Keratinocyte (primary cell): ENCODE results near the gene COG5. TPM values are rescaled to one million over a fixed set of nuclear protein-coding genes. Genes with fewer than 3 reads are reported as not detected.

Source experiments
- DNase-seq: peaks from one replicate; pipeline ENCODE4 v3.0.0-alpha.2; 2011; ENCODE audit warnings: low read depth, missing footprints, low spot score
- FAIRE-seq: peaks from 2 replicates; lab custom pipeline; 2011; peaks lifted over from hg19 to GRCh38; lab: Jason Lieb, UNC
- H2AFZ ChIP-seq: 2 replicates; pipeline ENCODE4 v1.6.0; 2012; ENCODE audit warnings: low read length, control low read depth, inconsistent platforms; ENCODE audit not compliant: control insufficient read depth
- H3K27ac ChIP-seq: 2 replicates; pipeline ENCODE4 v1.5.1; 2011; ENCODE audit warnings: low read length; ENCODE audit not compliant: control insufficient read depth, insufficient read depth
- H3K27me3 ChIP-seq: 3 replicates; pipeline ENCODE4 v1.6.0; 2011; ENCODE audit warnings: low read length; ENCODE audit not compliant: control insufficient read depth, insufficient read depth; ENCODE audit errors: extremely low read depth
- H3K36me3 ChIP-seq, 2 experiments: 2 replicates in 1 of 2; 3 replicates in 1 of 2; pipeline ENCODE4 v1.5.1; 2011; ENCODE audit warnings: low read length in 2 of 2, mild to moderate bottlenecking in 1 of 2; ENCODE audit not compliant: control insufficient read depth in 2 of 2, insufficient read depth in 2 of 2; ENCODE audit errors: extremely low read depth in 1 of 2
- H3K4me1 ChIP-seq: 3 replicates; pipeline ENCODE4 v1.5.1; 2011; ENCODE audit warnings: low read length; ENCODE audit not compliant: control insufficient read depth, insufficient read depth; ENCODE audit errors: extremely low read depth
- H3K4me2 ChIP-seq: 3 replicates; pipeline ENCODE4 v1.6.0; 2011; ENCODE audit warnings: low read depth, low read length; ENCODE audit not compliant: control insufficient read depth, insufficient read depth; ENCODE audit errors: extremely low read depth
- H3K4me3 ChIP-seq, 3 experiments: fragments of 200-600 bp in 1 of 3; sonication (generic) in 1 of 3; 2 replicates in 2 of 3; 3 replicates in 1 of 3; pipeline ENCODE4 v1.5.1; 2011 to 2016; ENCODE audit warnings: low read length in 3 of 3, mild to moderate bottlenecking in 3 of 3, control low read depth in 2 of 3, inconsistent platforms in 1 of 3, low read depth in 1 of 3, mixed read lengths in 1 of 3, mixed run types in 1 of 3, moderate library complexity in 1 of 3; ENCODE audit not compliant: control insufficient read depth in 2 of 3, insufficient read depth in 2 of 3; ENCODE audit errors: extremely low read depth in 1 of 3
- H3K79me2 ChIP-seq: 2 replicates; pipeline ENCODE4 v1.6.0; 2012; ENCODE audit warnings: low read length; ENCODE audit not compliant: control insufficient read depth, insufficient read depth
- H3K9ac ChIP-seq: 3 replicates; pipeline ENCODE4 v1.6.0; 2011; ENCODE audit warnings: low read length; ENCODE audit not compliant: control insufficient read depth, insufficient read depth; ENCODE audit errors: extremely low read depth
- H3K9me1 ChIP-seq: 3 replicates; pipeline ENCODE4 v1.6.0; 2011; ENCODE audit warnings: low read length; ENCODE audit not compliant: control insufficient read depth, insufficient read depth; ENCODE audit errors: extremely low read depth
- H3K9me3 ChIP-seq: 2 replicates; pipeline ENCODE4 v1.5.1; 2012; ENCODE audit warnings: low read depth, low read length; ENCODE audit not compliant: control insufficient read depth
- H4K20me1 ChIP-seq: 3 replicates; pipeline ENCODE4 v1.6.0; 2011; ENCODE audit warnings: low read length; ENCODE audit not compliant: control insufficient read depth, insufficient read depth; ENCODE audit errors: extremely low read depth
- EZH2 ChIP-seq: IDR thresholded peaks from one replicate; pipeline ENCODE4 v1.6.1; 2012; ENCODE audit warnings: inconsistent platforms, mild to moderate bottlenecking, low read length, moderate library complexity
- dilution Hi-C: fragments of 300-500 bp; cut with MboI; formaldehyde crosslinking; loops from one replicate; pipeline ENCODE4 v1.7.0; 2020; ENCODE audit warnings: low sequenced_read_pairs; ENCODE audit not compliant: extremely low pct_ligation_motif_present
- polyA plus RNA-seq, 5 experiments: library from polyadenylated mRNA; depleted of rRNA in 3 of 5; stranded (reverse) in 3 of 5; stranded (forward) in 1 of 5; unstranded in 1 of 5; fragments of >200 nt; gene quantifications; 1 replicate in 1 of 5; 2 replicates in 3 of 5; 3 replicates in 1 of 5; pipeline versions ENCODE4 v1.2.1 to v1.2.3, GENCODE V29; 2011 to 2012; ENCODE audit warnings: missing spikeins in 2 of 5, low read depth in 1 of 5, low replicate concordance in 1 of 5
- TF ChIP-seq, protein P1 (sequence below), 3 experiments: IDR thresholded peaks in 1 of 3; conservative IDR thresholded peaks in 1 of 3; optimal IDR thresholded peaks in 1 of 3; 2 replicates in 2 of 3; 3 replicates in 1 of 3; pipeline versions ENCODE3 to v1.5.1; 2011; ENCODE audit warnings: low read length in 3 of 3, mild to moderate bottlenecking in 3 of 3, moderate library complexity in 2 of 3, control low read depth in 1 of 3, inconsistent platforms in 1 of 3; ENCODE audit not compliant: insufficient read depth in 2 of 3; ENCODE audit errors: extremely low read depth in 1 of 3

The COG5 gene
- polyA plus RNA-seq, 1 donor (not counting 4 experiments of a cell fraction or from before 2014, with no cell fraction given), result 50.7 TPM

DNA sequence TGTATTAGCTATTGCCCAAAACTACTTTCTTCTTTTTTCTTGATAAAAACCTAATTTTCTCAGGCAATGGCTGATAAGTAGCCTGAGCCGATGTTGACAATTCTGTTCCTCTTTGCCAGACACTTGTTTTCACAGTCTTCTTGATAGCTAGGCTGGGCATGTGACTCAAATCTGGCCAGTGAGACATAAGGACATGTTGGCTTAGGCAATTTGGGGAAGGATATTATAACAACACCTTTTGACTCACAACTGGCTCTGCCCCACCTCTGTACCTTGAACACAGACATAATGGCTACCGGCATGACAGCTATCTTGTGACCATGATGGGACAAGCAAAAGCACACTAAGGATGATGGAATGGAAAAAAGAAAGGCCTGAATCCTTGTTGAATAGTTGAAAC is 166.7 kb downstream of the COG5 start:
- H3K27me3 ChIP-seq, result no peaks in the 10 kb centered on the region
- H2AFZ ChIP-seq, result no peak overlapping the region
- no peak for TF ChIP-seq EZH2
- H3K9me1 ChIP-seq, result no peaks in the 10 kb centered on the region
- no peaks in the 10 kb centered on the region for H4K20me1 ChIP-seq
- no peak overlapping the region for H3K4me3 ChIP-seq
- DNase-seq (peak; percentile 35), FAIRE-seq (peak; percentile 65)
- no peaks in the 10 kb centered on the region for H3K9me3 ChIP-seq
- H3K79me2 ChIP-seq, result no peaks in the 10 kb centered on the region
- H3K9ac ChIP-seq, result no peak overlapping the region
- H3K36me3 ChIP-seq, result no peaks in the 10 kb centered on the region
- peaks cover 4% of the 10 kb centered on the region for H3K4me1 ChIP-seq
- dilution Hi-C loops, result no loop called here
- no peak overlapping the region for H3K27ac ChIP-seq
- no peak overlapping the region for H3K4me2 ChIP-seq

DNA sequence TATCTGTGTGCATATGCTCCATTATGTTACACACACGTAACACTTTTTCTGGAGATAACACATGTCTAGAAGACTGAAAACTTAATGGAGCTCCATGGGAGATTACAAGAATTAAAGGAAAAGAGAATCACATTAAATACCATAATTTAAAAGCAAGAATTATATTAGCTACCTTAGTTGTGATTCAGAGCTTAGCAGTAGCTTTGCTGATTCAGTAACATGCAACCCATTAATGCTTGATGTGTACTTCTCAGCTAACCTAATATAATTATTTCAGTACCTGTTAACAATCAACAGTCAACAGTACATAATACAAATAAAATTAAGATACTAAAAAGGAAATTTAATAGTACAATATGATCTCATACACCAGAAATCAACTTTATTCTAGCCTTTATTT is 167.6 kb downstream of the COG5 start:
- Histone ChIP-seq H3K4me3 (no peak overlapping the region), H3K79me2 (no peaks in the 10 kb centered on the region), H3K27me3 (no peaks in the 10 kb centered on the region), H3K9ac (no peak overlapping the region), H3K27ac (no peak overlapping the region), H4K20me1 (no peaks in the 10 kb centered on the region), H3K4me1 (peaks cover 4% of the 10 kb centered on the region), H3K36me3 (no peaks in the 10 kb centered on the region), H2AFZ (no peak overlapping the region), H3K4me2 (no peak overlapping the region), H3K9me1 (no peaks in the 10 kb centered on the region), H3K9me3 (no peaks in the 10 kb centered on the region)
- dilution Hi-C loops, result no loop called here
- no peak for DNase-seq
- FAIRE-seq, result no peak
- no peak for TF ChIP-seq EZH2
- TF ChIP-seq, protein P1, sequence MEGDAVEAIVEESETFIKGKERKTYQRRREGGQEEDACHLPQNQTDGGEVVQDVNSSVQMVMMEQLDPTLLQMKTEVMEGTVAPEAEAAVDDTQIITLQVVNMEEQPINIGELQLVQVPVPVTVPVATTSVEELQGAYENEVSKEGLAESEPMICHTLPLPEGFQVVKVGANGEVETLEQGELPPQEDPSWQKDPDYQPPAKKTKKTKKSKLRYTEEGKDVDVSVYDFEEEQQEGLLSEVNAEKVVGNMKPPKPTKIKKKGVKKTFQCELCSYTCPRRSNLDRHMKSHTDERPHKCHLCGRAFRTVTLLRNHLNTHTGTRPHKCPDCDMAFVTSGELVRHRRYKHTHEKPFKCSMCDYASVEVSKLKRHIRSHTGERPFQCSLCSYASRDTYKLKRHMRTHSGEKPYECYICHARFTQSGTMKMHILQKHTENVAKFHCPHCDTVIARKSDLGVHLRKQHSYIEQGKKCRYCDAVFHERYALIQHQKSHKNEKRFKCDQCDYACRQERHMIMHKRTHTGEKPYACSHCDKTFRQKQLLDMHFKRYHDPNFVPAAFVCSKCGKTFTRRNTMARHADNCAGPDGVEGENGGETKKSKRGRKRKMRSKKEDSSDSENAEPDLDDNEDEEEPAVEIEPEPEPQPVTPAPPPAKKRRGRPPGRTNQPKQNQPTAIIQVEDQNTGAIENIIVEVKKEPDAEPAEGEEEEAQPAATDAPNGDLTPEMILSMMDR (optimal IDR thresholded peaks at IDR 0.05 in 1 of 3, IDR thresholded peaks at IDR 0.05 in 1 of 3, conservative IDR thresholded peaks at IDR 0.05 in 1 of 3; ENCODE audit: extremely low read depth in 1 of 3, insufficient read depth in 2 of 3, low read length in 3 of 3), result no peak

DNA sequence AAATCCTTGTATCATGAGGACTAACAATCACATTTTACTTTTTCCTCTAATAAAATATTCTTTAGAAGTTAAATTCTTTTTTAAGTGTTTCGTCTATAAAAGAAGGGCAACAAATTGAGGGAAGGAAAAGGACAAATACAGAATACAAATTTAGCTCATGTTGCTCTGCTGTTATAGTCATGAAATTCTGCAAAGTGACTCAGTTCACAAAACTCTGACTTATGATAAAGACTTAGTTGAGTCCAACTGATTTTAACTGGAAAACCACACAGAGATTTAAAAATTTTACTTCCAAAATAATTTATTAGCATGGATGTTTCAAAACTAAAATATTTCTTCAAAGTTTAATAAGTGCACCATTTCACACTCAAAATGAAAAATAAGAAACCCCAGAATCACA is 168.9 kb downstream of the COG5 start:
- H3K9ac ChIP-seq, result no peak overlapping the region
- H3K27me3 ChIP-seq, result no peaks in the 10 kb centered on the region
- dilution Hi-C loops, result no loop called here
- H3K4me3 ChIP-seq, result no peak overlapping the region
- H3K9me3 ChIP-seq, result no peaks in the 10 kb centered on the region
- H3K27ac ChIP-seq, result no peak overlapping the region
- H2AFZ ChIP-seq, result no peak overlapping the region
- no peak for TF ChIP-seq EZH2
- TF ChIP-seq, protein P1 (optimal IDR thresholded peaks at IDR 0.05 in 1 of 3, IDR thresholded peaks at IDR 0.05 in 1 of 3, conservative IDR thresholded peaks at IDR 0.05 in 1 of 3; ENCODE audit: extremely low read depth in 1 of 3, insufficient read depth in 2 of 3, low read length in 3 of 3), result no peak
- H4K20me1 ChIP-seq, result no peaks in the 10 kb centered on the region
- no peak overlapping the region for H3K4me2 ChIP-seq
- DNase-seq (no peak), FAIRE-seq (no peak)
- H3K9me1 ChIP-seq, result no peaks in the 10 kb centered on the region
- no peaks in the 10 kb centered on the region for H3K36me3 ChIP-seq
- H3K4me1 ChIP-seq, result peaks cover 4% of the 10 kb centered on the region
- H3K79me2 ChIP-seq, result no peaks in the 10 kb centered on the region
